Panc1 (cell line): ENCODE results near the gene HLA-DRB1. TPM values are rescaled to one million over a fixed set of nuclear protein-coding genes. Genes with fewer than 3 reads are reported as not detected.
"Not testable (repeated sequence)": the region's sequence is repeated elsewhere in the genome, so short reads cannot be mapped to it uniquely, and the experiment has no call there.

Experiments
- ATAC-seq: fragments of 200-7000 bp; cut with Tn5 transposase; 2 replicates; pipeline ENCODE4 v1.9.1; 2020; ENCODE audit warnings: mild to moderate bottlenecking, moderate library complexity
- BruUV-seq: library from RNA; stranded (reverse); fragments of 400-500 nt; replicated peaks from 2 replicates; lab custom pipeline; 2021; lab: Mats Ljungman, UMichigan
- CTCF ChIA-PET: fragments of 300-600 bp; sonication (Branson Sonifier 250); formaldehyde crosslinking; loops from one replicate; lab custom pipeline; 2022; ENCODE audit warnings: antibody characterized with exemption; lab: Charles Lee
- POLR2A ChIA-PET: fragments of 300-600 bp; sonication (Branson Sonifier 250); formaldehyde crosslinking; loops from one replicate; lab custom pipeline; 2022; ENCODE audit warnings: antibody characterized with exemption; lab: Charles Lee
- DNase-seq: peaks from one replicate; pipeline ENCODE4 v3.0.0-alpha.2; 2010; ENCODE audit warnings: low read depth, low spot score
- H3K27ac ChIP-seq: 2 replicates; pipeline ENCODE4 v1.5.1; 2011; ENCODE audit warnings: mild to moderate bottlenecking, low read length, inconsistent platforms
- H3K27me3 ChIP-seq: fragments of 200-500 bp; sonication (Bioruptor generic); 2 replicates; pipeline ENCODE4 v1.6.0; 2014; ENCODE audit warnings: low read length, inconsistent platforms; ENCODE audit not compliant: control insufficient read depth, insufficient read depth
- H3K36me3 ChIP-seq: fragments of 200-500 bp; sonication (Bioruptor generic); 2 replicates; pipeline ENCODE4 v1.5.1; 2014; ENCODE audit warnings: inconsistent platforms, mild to moderate bottlenecking, low read length, moderate library complexity; ENCODE audit not compliant: control insufficient read depth, insufficient read depth
- H3K4me1 ChIP-seq: 2 replicates; pipeline ENCODE4 v1.5.1; 2011; ENCODE audit warnings: inconsistent platforms, mild to moderate bottlenecking, low read length, moderate library complexity; ENCODE audit not compliant: control insufficient read depth, insufficient read depth
- H3K4me3 ChIP-seq, 2 experiments: 2 replicates each; pipeline ENCODE4 v1.5.1; 2011 to 2012; ENCODE audit warnings: low read depth in 2 of 2, low read length in 2 of 2, mild to moderate bottlenecking in 2 of 2, inconsistent platforms in 1 of 2, moderate library complexity in 1 of 2
- H3K9me3 ChIP-seq: fragments of 200-500 bp; sonication (Bioruptor generic); 2 replicates; pipeline ENCODE4 v1.5.1; 2014; ENCODE audit warnings: low read depth, mild to moderate bottlenecking, inconsistent platforms, low read length, moderate library complexity; ENCODE audit not compliant: control insufficient read depth, insufficient read depth
- CTCF ChIP-seq: fragments of 450-650 bp; IDR thresholded peaks from 2 replicates; pipeline ENCODE4 v1.5.1; 2017; ENCODE audit warnings: mild to moderate bottlenecking
- POLR2AphosphoS5 ChIP-seq: IDR thresholded peaks from 2 replicates; pipeline ENCODE4 v1.6.1; 2012; ENCODE audit warnings: mild to moderate bottlenecking, low read depth, low read length, moderate library complexity
- REST ChIP-seq, 2 experiments: IDR thresholded peaks; 2 replicates each; pipeline ENCODE4 v1.6.1; 2011 to 2012; ENCODE audit warnings: low read depth in 2 of 2, control low read depth in 1 of 2, low read length in 1 of 2, mild to moderate bottlenecking in 1 of 2, moderate library complexity in 1 of 2; ENCODE audit not compliant: insufficient read depth in 1 of 2
- SIN3A ChIP-seq: IDR thresholded peaks from 2 replicates; pipeline ENCODE4 v1.6.1; 2012; ENCODE audit warnings: low read depth, mild to moderate bottlenecking, low read length, moderate library complexity, borderline replicate concordance; ENCODE audit not compliant: insufficient read depth
- TCF7L2 ChIP-seq: IDR thresholded peaks from 2 replicates; pipeline ENCODE4 v1.6.1; 2011; ENCODE audit warnings: mild to moderate bottlenecking, low read depth, low read length, inconsistent platforms
- in situ Hi-C: cut with HindIII; loops from 2 replicates; pipeline ENCODE4 v1.10.0; 2016; ENCODE audit warnings: low sequenced_read_pairs, low pct_unique_long_range_greater_than_20kb
- intact Hi-C: fragments of 100-400 bp; cut with micrococcal nuclease; formaldehyde crosslinking; loops from one replicate; pipeline ENCODE4 v1.10.0; 2022; ENCODE audit not compliant: unreplicated experiment
- total RNA-seq: library from RNA; stranded (reverse); gene quantifications from one replicate; pipeline ENCODE4 v1.2.1, GENCODE V29; 2021; ENCODE audit not compliant: unreplicated experiment

Gene HLA-DRB1
- total RNA-seq, 1 experiment from 2014 or later, result 1.1 TPM

DNA sequence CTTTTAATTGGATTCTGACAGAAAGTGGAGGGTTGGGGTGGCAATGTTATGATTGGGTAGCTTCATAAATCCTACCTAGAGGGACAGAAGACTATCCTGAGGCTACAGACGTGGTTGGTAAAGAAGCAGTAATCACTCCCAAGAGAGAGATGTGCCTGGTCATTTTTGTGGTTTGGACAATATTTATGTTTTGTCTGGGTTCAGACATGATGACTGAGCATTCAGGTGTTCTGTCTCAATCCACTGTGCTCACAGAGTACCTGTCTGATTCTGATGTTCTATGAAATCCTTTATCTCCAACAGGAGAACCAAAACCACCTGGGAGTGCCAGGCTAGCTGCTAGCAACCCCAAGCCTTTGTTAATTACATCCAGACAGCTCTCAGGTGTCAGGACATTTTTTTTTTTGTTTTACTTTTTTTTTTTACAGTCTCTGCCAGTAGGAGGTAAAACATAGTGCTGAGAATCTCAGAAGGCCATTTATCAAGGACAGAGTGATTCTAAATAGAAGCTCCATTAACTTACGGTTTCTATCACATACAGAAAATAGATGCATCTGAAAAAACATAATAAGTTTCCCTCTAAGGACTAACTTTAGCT, 46.0 kb upstream of the HLA-DRB1 start:
- H3K4me3 ChIP-seq, result no peak overlapping the region
- H3K27ac ChIP-seq, result no peak overlapping the region
- peaks cover 20% of the 10 kb centered on the region for H3K27me3 ChIP-seq
- intact Hi-C loops (no loop called here), in situ Hi-C loops (no loop called here)
- H3K4me1 ChIP-seq, result no peaks in the 10 kb centered on the region
- ChIA-PET CTCF (no interaction called here), POLR2A (no interaction called here)
- ATAC-seq, result no peak
- H3K9me3 ChIP-seq, result no peaks in the 10 kb centered on the region
- no TSS peak for BruUV-seq
- no peak for TF ChIP-seq REST (IDR thresholded peaks at IDR 0.05; ENCODE audit: insufficient read depth in 1 of 2, low read depth in 2 of 2, low read length in 1 of 2)
- TF ChIP-seq TCF7L2, result no peak
- TF ChIP-seq SIN3A, result no peak
- no peak for TF ChIP-seq POLR2AphosphoS5
- TF ChIP-seq CTCF, result no peak
- H3K36me3 ChIP-seq, result no peaks in the 10 kb centered on the region
- DNase-seq, result no peak

DNA sequence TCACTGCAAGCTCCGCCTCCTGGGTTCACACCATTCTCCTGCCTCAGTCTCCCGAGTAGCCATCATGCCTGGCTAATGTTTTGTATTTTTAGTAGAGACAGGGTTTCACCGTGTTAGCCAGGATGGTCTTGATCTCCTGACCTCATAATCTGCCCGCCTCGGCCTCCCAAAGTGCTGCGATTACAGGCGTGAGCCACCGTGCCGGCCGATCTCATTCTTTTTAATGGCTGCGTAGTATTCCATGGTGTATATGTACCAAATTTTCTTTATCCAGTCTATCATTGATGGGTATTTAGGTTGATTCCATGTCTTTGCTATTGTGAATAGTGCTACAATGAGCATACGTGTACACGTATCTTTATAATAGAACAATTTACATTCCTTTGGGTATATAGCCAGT, 40.1 kb upstream of the HLA-DRB1 start:
- intact Hi-C loops, POLR2A ChIA-PET: not testable (repeated sequence)

DNA sequence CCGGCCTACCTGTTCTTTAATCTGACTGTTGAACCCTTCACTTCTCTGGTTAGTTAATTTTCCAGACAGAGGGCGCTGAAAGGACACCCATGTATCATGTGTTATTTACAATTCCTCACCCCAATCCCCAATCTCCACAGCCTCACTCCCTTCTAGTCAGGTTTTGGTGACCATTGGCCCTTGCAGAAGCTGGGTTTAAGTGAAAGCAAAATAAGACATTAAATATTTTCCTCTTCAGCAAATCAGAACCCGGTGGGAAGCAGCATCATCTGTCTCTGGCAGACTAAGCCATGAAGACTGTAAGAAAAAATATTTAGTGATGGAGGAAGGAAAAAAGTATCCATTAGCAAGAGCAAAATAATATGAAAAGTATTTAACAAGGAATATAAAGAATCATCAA, 38.2 kb upstream of the HLA-DRB1 start:
- H3K27me3 ChIP-seq, result no peaks in the 10 kb centered on the region
- TF ChIP-seq CTCF, result no peak
- no peak for TF ChIP-seq REST (IDR thresholded peaks at IDR 0.05; ENCODE audit: insufficient read depth in 1 of 2, low read depth in 2 of 2, low read length in 1 of 2)
- TF ChIP-seq POLR2AphosphoS5, result no peak
- TF ChIP-seq TCF7L2, result no peak
- TF ChIP-seq SIN3A, result no peak
- H3K4me3 ChIP-seq, result no peak overlapping the region
- ChIA-PET CTCF (no interaction called here), POLR2A (no interaction called here)
- intact Hi-C loops, result no loop called here
- H3K9me3 ChIP-seq, result no peaks in the 10 kb centered on the region
- in situ Hi-C loops, result no loop called here
- H3K36me3 ChIP-seq, result no peaks in the 10 kb centered on the region
- no peak for DNase-seq
- no peaks in the 10 kb centered on the region for H3K4me1 ChIP-seq
- H3K27ac ChIP-seq, result no peak overlapping the region
- ATAC-seq, result no peak
- no TSS peak for BruUV-seq

More for the DNA sequence above, 40.1 kb upstream of the HLA-DRB1 start:
- BruUV-seq, H3K27me3 ChIP-seq, CTCF ChIA-PET, in situ Hi-C loops, H3K4me3 ChIP-seq, H3K9me3 ChIP-seq, H3K4me1 ChIP-seq, ATAC-seq, H3K36me3 ChIP-seq, H3K27ac ChIP-seq, DNase-seq: not testable (repeated sequence)
